ENCODE measurements around the gene TMEM150A.

GRCh38 chr2:85649201-85650190 lies 47.0 kb upstream of the TMEM150A start:
- TF ChIP-seq GATA2 (IDR thresholded peaks at IDR 0.05; ENCODE audit: low read depth, low read length) (no peak), GATA3 (IDR thresholded peaks at IDR 0.05; ENCODE audit: low read depth, low read length) (no peak)
